HG02885 (cell line): Measurements from ENCODE around the gene HAND2.

Source experiments
- ATAC-seq: cut with Tn5 transposase; IDR thresholded peaks from one replicate; pipeline ENCODE4 v1.9.1; 2021; ENCODE audit warnings: mild to moderate bottlenecking; ENCODE audit not compliant: unreplicated experiment, poor library complexity

The HAND2 gene

GRCh38 chr4:173504181-173504503 is 25.9 kb downstream of the HAND2 start:
- ATAC-seq = no peak

- no peak for ATAC-seq
Observed at GRCh38 chr4:173503330-173504180, 26.5 kb downstream of the HAND2 start.

GRCh38 chr4:173502282-173502681 is 27.7 kb downstream of the HAND2 start:
- no peak for ATAC-seq

- ATAC-seq = no peak
Observed at GRCh38 chr4:173501592-173502150, 28.4 kb downstream of the HAND2 start.

GRCh38 chr4:173500841-173501591 is 29.0 kb downstream of the HAND2 start:
- ATAC-seq = peak; percentile 37

GRCh38 chr4:173499658-173500535 is 30.1 kb downstream of the HAND2 start:
- no peak for ATAC-seq

GRCh38 chr4:173498771-173499170 is 31.3 kb downstream of the HAND2 start:
- ATAC-seq = no peak

- ATAC-seq = peak; percentile 48
Observed at GRCh38 chr4:173498023-173498422, 32.0 kb downstream of the HAND2 start.

- peak; percentile 98 for ATAC-seq
Observed at GRCh38 chr4:173494013-173494970, 35.7 kb downstream of the HAND2 start.

GRCh38 chr4:173493041-173493440 is 37.0 kb downstream of the HAND2 start:
- ATAC-seq = no peak

GRCh38 chr4:173492315-173492714 is 37.7 kb downstream of the HAND2 start:
- no peak for ATAC-seq

GRCh38 chr4:173490817-173491528 is 39.1 kb downstream of the HAND2 start:
- ATAC-seq = no peak

- ATAC-seq = no peak
Observed at GRCh38 chr4:173490256-173490655, 39.8 kb downstream of the HAND2 start.

GRCh38 chr4:173489514-173489913 is 40.5 kb downstream of the HAND2 start:
- ATAC-seq = no peak

- no peak for ATAC-seq
Observed at GRCh38 chr4:173488656-173489055, 41.4 kb downstream of the HAND2 start.

GRCh38 chr4:173488074-173488473 is 42.0 kb downstream of the HAND2 start:
- ATAC-seq = no peak

- no peak for ATAC-seq
Observed at GRCh38 chr4:173486714-173487392, 43.2 kb downstream of the HAND2 start.

- no peak for ATAC-seq
Observed at GRCh38 chr4:173485164-173485563, 44.9 kb downstream of the HAND2 start.
